ENCODE results near the gene SLC27A3. TPM values are rescaled to one million over a fixed set of nuclear protein-coding genes. Genes with fewer than 3 reads are reported as not detected.

The SLC27A3 gene
- total RNA-seq, 2 donors from 2014 or later = 60.6 to 64.5 TPM

DNA sequence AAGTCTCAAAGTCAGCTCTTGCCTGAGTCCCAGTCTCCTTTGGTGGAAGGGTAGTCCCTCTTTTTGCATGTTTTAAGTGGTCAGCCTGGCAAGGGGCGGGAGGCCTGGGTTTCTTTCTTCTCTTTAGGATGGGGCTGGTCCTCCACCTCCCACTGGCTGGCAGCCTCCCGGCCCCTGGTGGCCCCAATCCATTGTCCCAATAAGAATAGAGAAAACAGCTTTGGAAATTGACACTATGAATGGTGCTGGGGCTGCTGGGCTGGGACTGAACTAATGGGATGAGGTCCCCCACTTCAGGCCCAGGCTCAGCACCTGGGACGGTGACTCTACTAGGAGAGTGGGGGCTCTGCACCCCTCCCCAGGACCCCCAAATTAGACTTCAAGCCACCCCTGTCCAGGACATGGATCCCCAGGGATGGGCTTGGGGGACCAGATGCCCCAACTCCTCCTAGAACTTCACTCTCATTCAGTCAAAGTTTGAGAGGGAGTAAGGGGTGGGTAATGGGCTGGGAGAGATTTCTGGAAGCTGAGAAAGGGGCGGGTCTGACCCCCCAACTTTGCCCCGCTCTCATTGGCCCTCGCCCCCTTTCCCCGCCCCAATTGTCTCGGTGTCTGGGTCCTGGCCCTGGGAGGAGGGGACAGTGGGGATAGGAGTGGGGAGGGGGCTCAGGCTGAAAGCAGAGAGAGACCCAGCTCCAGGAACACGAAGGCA, 18.2 kb downstream of the SLC27A3 start:
- DNase-seq = no peak
- Histone ChIP-seq H3K27ac (ENCODE audit: low read depth, low read length) (peak overlapping the region; percentile 97), H3K4me1 (ENCODE audit: control insufficient read depth, insufficient read depth, low read length) (no peaks in the 10 kb centered on the region), H3K4me3 (ENCODE audit: low read length) (no peak overlapping the region), H3K9me3 (ENCODE audit: control insufficient read depth, low read length) (no peaks in the 10 kb centered on the region), H3K27me3 (ENCODE audit: control insufficient read depth, insufficient read depth, low read length, poor library complexity, severe bottlenecking) (no peaks in the 10 kb centered on the region), H3K9ac (ENCODE audit: extremely low read depth, low read length, poor library complexity, severe bottlenecking) (no peak overlapping the region), H3K36me3 (ENCODE audit: control insufficient read depth, insufficient read depth, low read length) (no peaks in the 10 kb centered on the region)
- peaks cover 12% of the 10 kb centered on the region for H3K4me1 Mint-ChIP-seq
- H3K9me3 Mint-ChIP-seq = no peaks in the 10 kb centered on the region
- WGBS, 2 experiments (ENCODE audit: insufficient coverage in 1 of 2, insufficient read length in 1 of 2) = 33 to 78% methylated on average over 3 to 9 of the region's 9 CpGs
- no peak overlapping the region for H3K27ac Mint-ChIP-seq
- no peaks in the 10 kb centered on the region for H3K36me3 Mint-ChIP-seq (ENCODE audit: low read depth)
- H3K4me3 Mint-ChIP-seq = no peak overlapping the region
- no peak for TF ChIP-seq CTCF (conservative IDR thresholded peaks at IDR 0.05)
- H3K27me3 Mint-ChIP-seq (ENCODE audit: insufficient read depth) = no peaks in the 10 kb centered on the region

- H3K4me3 ChIP-seq (ENCODE audit: low read length) = no peak overlapping the region
- no peaks in the 10 kb centered on the region for H3K27me3 Mint-ChIP-seq (ENCODE audit: insufficient read depth)
- 82 to 85% methylated on average over 5 to 12 of the region's 12 CpGs for WGBS, 2 experiments (ENCODE audit: insufficient coverage in 1 of 2, insufficient read length in 1 of 2)
- H3K4me1 Mint-ChIP-seq = peaks cover 12% of the 10 kb centered on the region
- no peaks in the 10 kb centered on the region for H3K36me3 ChIP-seq (ENCODE audit: control insufficient read depth, insufficient read depth, low read length)
- H3K9me3 Mint-ChIP-seq = no peaks in the 10 kb centered on the region
- no peaks in the 10 kb centered on the region for H3K36me3 Mint-ChIP-seq (ENCODE audit: low read depth)
- no peaks in the 10 kb centered on the region for H3K4me1 ChIP-seq (ENCODE audit: control insufficient read depth, insufficient read depth, low read length)
- DNase-seq = no peak
- peak overlapping the region; percentile 97 for H3K27ac ChIP-seq (ENCODE audit: low read depth, low read length)
- no peaks in the 10 kb centered on the region for H3K27me3 ChIP-seq (ENCODE audit: control insufficient read depth, insufficient read depth, low read length, poor library complexity, severe bottlenecking)
- no peak overlapping the region for H3K27ac Mint-ChIP-seq
- TF ChIP-seq CTCF (conservative IDR thresholded peaks at IDR 0.05) = no peak
- H3K4me3 Mint-ChIP-seq = no peak overlapping the region
- no peaks in the 10 kb centered on the region for H3K9me3 ChIP-seq (ENCODE audit: control insufficient read depth, low read length)
- no peak overlapping the region for H3K9ac ChIP-seq (ENCODE audit: extremely low read depth, low read length, poor library complexity, severe bottlenecking)
Observed at GRCh38 chr1:153793973-153794615, 18.9 kb downstream of the SLC27A3 start.

- no peak overlapping the region for H3K4me3 ChIP-seq (ENCODE audit: low read length)
- peak overlapping the region; percentile 97 for H3K27ac ChIP-seq (ENCODE audit: low read depth, low read length)
- DNase-seq = peak; percentile 62
- Mint-ChIP-seq H3K4me3 (no peak overlapping the region), H3K9me3 (no peaks in the 10 kb centered on the region), H3K36me3 (ENCODE audit: low read depth) (no peaks in the 10 kb centered on the region), H3K4me1 (peaks cover 10% of the 10 kb centered on the region), H3K27ac (peak overlapping the region; percentile 29), H3K27me3 (ENCODE audit: insufficient read depth) (no peaks in the 10 kb centered on the region)
- H3K4me1 ChIP-seq (ENCODE audit: control insufficient read depth, insufficient read depth, low read length) = no peaks in the 10 kb centered on the region
- H3K36me3 ChIP-seq (ENCODE audit: control insufficient read depth, insufficient read depth, low read length) = no peaks in the 10 kb centered on the region
- no peaks in the 10 kb centered on the region for H3K9me3 ChIP-seq (ENCODE audit: control insufficient read depth, low read length)
- no peak for TF ChIP-seq CTCF (conservative IDR thresholded peaks at IDR 0.05)
- no peaks in the 10 kb centered on the region for H3K27me3 ChIP-seq (ENCODE audit: control insufficient read depth, insufficient read depth, low read length, poor library complexity, severe bottlenecking)
- H3K9ac ChIP-seq (ENCODE audit: extremely low read depth, low read length, poor library complexity, severe bottlenecking) = no peak overlapping the region
- WGBS, 2 experiments (ENCODE audit: insufficient coverage in 1 of 2, insufficient read length in 1 of 2) = 65 to 70% methylated on average over 2 to 14 of the region's 14 CpGs
Observed at GRCh38 chr1:153794624-153795329, 19.6 kb downstream of the SLC27A3 start.
